Calu3 (cell line): ENCODE data around the gene EFNB3. TPM values are rescaled to one million over a fixed set of nuclear protein-coding genes. Genes with fewer than 3 reads are reported as not detected.

Experiments used
- Bru-seq: library from RNA; stranded (reverse); fragments of 400-500 nt; gene quantifications from one replicate; lab custom pipeline; 2021; lab: Mats Ljungman, UMichigan
- BruChase-seq, 2 experiments: library from RNA; stranded (reverse); fragments of 400-500 nt; gene quantifications; one replicate each; lab custom pipeline; 2021; lab: Mats Ljungman, UMichigan
- BruUV-seq: library from RNA; stranded (reverse); fragments of 400-500 nt; replicated peaks from 2 replicates; lab custom pipeline; 2021; lab: Mats Ljungman, UMichigan
- CTCF ChIA-PET: fragments of 300-600 bp; sonication (Branson Sonifier 250); formaldehyde crosslinking; loops from one replicate; lab custom pipeline; 2022; ENCODE audit warnings: antibody characterized with exemption; lab: Charles Lee
- DNase-seq: peaks from one replicate; pipeline ENCODE4 v3.0.0; 2022
- H3K27ac Mint-ChIP-seq: one replicate; pipeline ENCODE4 v1.8.0; 2022; ENCODE audit warnings: mixed read lengths; ENCODE audit not compliant: unreplicated experiment
- H3K27me3 Mint-ChIP-seq: one replicate; pipeline ENCODE4 v1.8.0; 2022; ENCODE audit warnings: mixed read lengths; ENCODE audit not compliant: unreplicated experiment
- H3K36me3 Mint-ChIP-seq: one replicate; pipeline ENCODE4 v1.8.0; 2022; ENCODE audit warnings: mild to moderate bottlenecking, moderate library complexity, mixed read lengths; ENCODE audit not compliant: insufficient read depth, unreplicated experiment
- H3K4me1 Mint-ChIP-seq: one replicate; pipeline ENCODE4 v1.8.0; 2022; ENCODE audit warnings: mild to moderate bottlenecking, low read depth, mixed read lengths; ENCODE audit not compliant: unreplicated experiment
- H3K4me3 Mint-ChIP-seq: one replicate; pipeline ENCODE4 v1.8.0; 2022; ENCODE audit warnings: mild to moderate bottlenecking, low read depth, moderate library complexity, mixed read lengths; ENCODE audit not compliant: unreplicated experiment
- H3K9me3 Mint-ChIP-seq: one replicate; pipeline ENCODE4 v1.8.0; 2022; ENCODE audit warnings: low read depth, mixed read lengths; ENCODE audit not compliant: unreplicated experiment
- intact Hi-C: fragments of 100-400 bp; cut with micrococcal nuclease; formaldehyde crosslinking; loops from one replicate; pipeline ENCODE4 v1.10.0; 2022; ENCODE audit not compliant: unreplicated experiment
- long read RNA-seq: library from polyadenylated mRNA; stranded (forward); transcript quantifications from one replicate; pipeline ENCODE4 v2.0.0, GENCODE V29; 2022
- total RNA-seq: library from RNA; stranded (reverse); gene quantifications from 2 replicates; pipeline ENCODE4 v1.2.3, GENCODE V29; 2022
- TF ChIP-seq, protein P1 (sequence below): fragments of 200-600 bp; IDR thresholded peaks from one replicate; pipeline ENCODE4 v1.8.0; 2022; ENCODE audit warnings: antibody characterized with exemption; ENCODE audit not compliant: unreplicated experiment

The EFNB3 gene
- total RNA-seq (0.38 and 0.88 TPM in 2 replicates), Bru-seq, nascent RNA (percentile 10 among the genes with signal in this experiment), BruChase-seq, experiment 1, labeled RNA remaining after a 6-hour chase (percentile 20 among the genes with signal in this experiment), BruChase-seq, experiment 2, labeled RNA remaining after a 2-hour chase (percentile 24 among the genes with signal in this experiment)
- long read RNA-seq: 0 reads

DNA sequence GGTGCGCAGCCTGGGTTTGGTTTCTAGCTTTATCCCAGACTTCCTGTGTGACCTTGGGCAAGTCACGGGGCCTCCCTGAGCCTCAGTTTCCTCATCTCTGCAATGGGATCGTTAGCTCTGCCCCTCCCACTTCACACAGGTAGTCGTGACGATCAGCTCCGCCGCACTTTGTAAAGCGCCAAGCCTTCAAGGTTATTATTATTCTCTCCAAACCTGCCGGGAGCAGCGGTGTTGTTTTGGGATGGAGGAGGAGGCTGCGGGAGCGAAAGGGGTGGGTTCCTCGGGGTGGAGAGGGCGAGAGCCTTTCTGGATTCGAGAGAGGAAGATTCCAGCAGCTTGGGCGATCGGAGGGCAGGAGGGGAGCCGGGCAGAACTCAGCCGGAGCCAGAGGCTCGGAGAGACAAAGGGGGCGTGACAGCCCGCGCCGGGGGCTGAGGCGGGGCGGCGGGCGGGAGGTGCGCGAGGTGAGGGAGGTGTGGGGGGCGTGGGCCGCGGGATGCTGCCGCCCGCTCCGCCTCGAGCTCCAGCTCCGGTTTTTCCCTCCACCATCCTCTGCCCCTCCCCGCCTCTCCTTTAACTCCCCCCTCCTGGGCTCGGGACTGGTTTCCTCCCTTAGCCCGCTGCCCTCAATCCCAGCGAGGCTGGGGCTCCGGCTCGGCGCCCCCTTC, at the start of gene EFNB3:
Gene EFNB3, plus strand, starts transcription at position 602 of the 668 bp plus-strand sequence. CDS start 397 bp downstream, outside the sequence.
- TF ChIP-seq, protein P1, sequence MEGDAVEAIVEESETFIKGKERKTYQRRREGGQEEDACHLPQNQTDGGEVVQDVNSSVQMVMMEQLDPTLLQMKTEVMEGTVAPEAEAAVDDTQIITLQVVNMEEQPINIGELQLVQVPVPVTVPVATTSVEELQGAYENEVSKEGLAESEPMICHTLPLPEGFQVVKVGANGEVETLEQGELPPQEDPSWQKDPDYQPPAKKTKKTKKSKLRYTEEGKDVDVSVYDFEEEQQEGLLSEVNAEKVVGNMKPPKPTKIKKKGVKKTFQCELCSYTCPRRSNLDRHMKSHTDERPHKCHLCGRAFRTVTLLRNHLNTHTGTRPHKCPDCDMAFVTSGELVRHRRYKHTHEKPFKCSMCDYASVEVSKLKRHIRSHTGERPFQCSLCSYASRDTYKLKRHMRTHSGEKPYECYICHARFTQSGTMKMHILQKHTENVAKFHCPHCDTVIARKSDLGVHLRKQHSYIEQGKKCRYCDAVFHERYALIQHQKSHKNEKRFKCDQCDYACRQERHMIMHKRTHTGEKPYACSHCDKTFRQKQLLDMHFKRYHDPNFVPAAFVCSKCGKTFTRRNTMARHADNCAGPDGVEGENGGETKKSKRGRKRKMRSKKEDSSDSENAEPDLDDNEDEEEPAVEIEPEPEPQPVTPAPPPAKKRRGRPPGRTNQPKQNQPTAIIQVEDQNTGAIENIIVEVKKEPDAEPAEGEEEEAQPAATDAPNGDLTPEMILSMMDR: no peak
- H3K9me3 Mint-ChIP-seq: no peaks in the 10 kb centered on the region
- no peak for DNase-seq

GRCh38 chr17:7655541-7655840, 49.5 kb upstream of the EFNB3 start:
- Mint-ChIP-seq H3K27me3 (peaks cover 80% of the 10 kb centered on the region), H3K9me3 (no peaks in the 10 kb centered on the region), H3K4me3 (no peak overlapping the region), H3K36me3 (no peaks in the 10 kb centered on the region), H3K4me1 (peaks cover 7% of the 10 kb centered on the region), H3K27ac (no peak overlapping the region)
- DNase-seq: no peak
- TF ChIP-seq, protein P1: no peak
- BruUV-seq: no TSS peak
- intact Hi-C loops: no loop called here
- CTCF ChIA-PET: interaction anchor here (0.7 kb wide), 1 partner anchor 386 kb away, joined by 5 read pairs; no protein-coding TSS in a partner anchor

More for the DNA sequence above, at the start of gene EFNB3:
- H3K4me3 Mint-ChIP-seq: peak within 1 kb of the TSS; percentile 57
- CTCF ChIA-PET: no interaction called here
- H3K36me3 Mint-ChIP-seq: peaks cover 15% of the 10 kb centered on the region
- no TSS peak for BruUV-seq
- intact Hi-C loops: no loop called here
- no peak within 1 kb of the TSS for H3K27ac Mint-ChIP-seq
- peaks cover 63% of the 10 kb centered on the region for H3K27me3 Mint-ChIP-seq
- no peaks in the 10 kb centered on the region for H3K4me1 Mint-ChIP-seq

DNA sequence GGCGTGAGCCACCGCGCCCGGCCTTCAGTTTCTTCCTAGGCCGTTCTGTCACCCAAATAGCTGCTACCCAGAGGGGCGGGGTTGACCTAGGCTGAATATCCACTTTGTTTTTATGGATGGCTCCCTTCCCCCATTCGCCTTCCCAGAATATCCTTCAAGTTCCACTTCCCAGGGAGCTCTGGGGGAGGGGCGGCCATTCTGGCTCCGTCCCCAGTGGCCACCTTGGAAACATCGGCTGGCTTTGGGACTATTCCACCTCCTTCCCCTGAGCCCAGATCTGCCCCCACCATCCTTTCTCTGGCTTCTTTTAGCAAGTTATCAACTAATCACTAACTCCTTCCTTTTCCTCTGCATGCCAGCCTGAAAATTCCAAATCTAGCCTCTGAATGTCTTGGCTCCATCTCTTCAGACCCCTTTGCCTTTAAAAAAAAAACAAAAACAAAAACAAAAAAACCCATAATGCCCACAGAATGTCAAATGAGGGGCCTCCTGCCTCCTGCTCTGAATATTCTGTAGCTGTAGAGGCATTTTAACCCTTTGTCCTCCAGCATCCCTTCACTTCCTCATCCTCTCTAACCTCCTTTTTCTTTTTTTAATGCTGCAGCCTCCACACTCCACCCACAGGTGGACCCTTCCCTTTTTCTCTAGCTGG, 47.9 kb upstream of the EFNB3 start:
- no TSS peak for BruUV-seq
- CTCF ChIA-PET: interaction anchor here (0.6 to 0.7 kb wide), 2 partner anchors 12 to 156 kb away, joined by 3 to 4 read pairs; no protein-coding TSS in a partner anchor
- TF ChIP-seq, protein P1: no peak
- Mint-ChIP-seq H3K4me3 (no peak overlapping the region), H3K4me1 (no peaks in the 10 kb centered on the region), H3K27ac (no peak overlapping the region), H3K27me3 (peaks cover 64% of the 10 kb centered on the region), H3K36me3 (no peaks in the 10 kb centered on the region), H3K9me3 (no peaks in the 10 kb centered on the region)
- intact Hi-C loops: no loop called here
- no peak for DNase-seq

- CTCF ChIA-PET: interaction anchor here (0.6 kb wide), 1 partner anchor 20 kb away, joined by 4 read pairs; no protein-coding TSS in a partner anchor
- peaks cover 35% of the 10 kb centered on the region for H3K36me3 Mint-ChIP-seq
- H3K4me1 Mint-ChIP-seq: no peaks in the 10 kb centered on the region
- BruUV-seq: no TSS peak
- TF ChIP-seq, protein P1: no peak
- no peak overlapping the region for H3K27ac Mint-ChIP-seq
- no peak for DNase-seq
- no peaks in the 10 kb centered on the region for H3K9me3 Mint-ChIP-seq
- intact Hi-C loops: no loop called here
- H3K27me3 Mint-ChIP-seq: no peaks in the 10 kb centered on the region
- no peak overlapping the region for H3K4me3 Mint-ChIP-seq
These were observed 37.2 kb upstream of the EFNB3 start for GRCh38 chr17:7667656-7668406.
